ENCODE measurements around the gene HOTAIR. TPM values are rescaled to one million over a fixed set of nuclear protein-coding genes. Genes with fewer than 3 reads are reported as not detected.

The HOTAIR gene
- total RNA-seq, 2 donors from 2014 or later, result 0.28 TPM; not detected in 1

DNA sequence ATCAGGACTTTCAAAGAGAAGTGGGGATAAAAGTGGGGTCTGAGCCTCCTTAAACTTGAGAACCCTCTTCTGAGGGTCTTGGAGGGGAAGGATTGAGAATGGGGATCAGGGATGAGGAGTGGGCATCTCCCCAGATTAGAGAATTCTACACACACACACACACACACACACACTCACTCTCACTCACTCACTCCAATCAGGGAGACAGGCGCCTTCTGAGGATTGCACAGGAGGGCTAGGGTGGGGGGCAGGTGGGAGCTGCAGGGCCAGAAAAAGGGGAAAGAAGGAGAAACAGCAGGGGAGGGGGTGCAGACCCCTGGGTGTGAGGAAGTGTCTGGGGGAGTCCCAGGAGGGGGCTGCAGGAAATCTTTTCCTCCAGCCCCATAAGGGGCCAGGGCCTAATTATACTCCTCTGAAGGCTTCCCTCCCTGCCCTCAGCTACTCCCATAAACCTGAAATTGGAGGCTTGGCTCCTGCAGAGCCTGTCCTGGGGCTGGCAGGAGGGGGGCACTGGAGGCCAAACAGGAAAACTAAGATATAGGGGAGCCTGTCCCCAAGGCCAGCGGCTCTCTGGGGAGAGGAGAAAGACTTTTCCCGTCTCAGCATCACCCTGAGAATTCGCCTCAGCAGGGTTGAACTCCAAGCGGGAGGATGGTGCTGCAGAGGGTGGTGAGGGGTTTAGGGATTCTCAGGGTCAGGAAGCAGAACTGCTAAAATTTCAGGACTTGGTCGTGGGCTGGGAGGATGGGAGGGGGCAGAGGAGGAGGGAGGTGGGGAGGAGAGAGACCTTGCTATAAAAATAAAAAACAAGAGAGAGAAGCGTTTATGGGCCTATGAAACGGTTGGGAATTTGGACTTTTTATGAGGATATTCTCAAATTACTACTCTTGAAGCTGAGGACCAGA is 26.8 kb upstream of the HOTAIR start:
- Histone ChIP-seq H3K27me3 (replicated peaks; ENCODE audit: insufficient read depth) (peaks cover 84% of the 10 kb centered on the region), H3K27ac (no peak overlapping the region)
- WGBS, result 30% methylated on average over 8 of the region's 8 CpGs

DNA sequence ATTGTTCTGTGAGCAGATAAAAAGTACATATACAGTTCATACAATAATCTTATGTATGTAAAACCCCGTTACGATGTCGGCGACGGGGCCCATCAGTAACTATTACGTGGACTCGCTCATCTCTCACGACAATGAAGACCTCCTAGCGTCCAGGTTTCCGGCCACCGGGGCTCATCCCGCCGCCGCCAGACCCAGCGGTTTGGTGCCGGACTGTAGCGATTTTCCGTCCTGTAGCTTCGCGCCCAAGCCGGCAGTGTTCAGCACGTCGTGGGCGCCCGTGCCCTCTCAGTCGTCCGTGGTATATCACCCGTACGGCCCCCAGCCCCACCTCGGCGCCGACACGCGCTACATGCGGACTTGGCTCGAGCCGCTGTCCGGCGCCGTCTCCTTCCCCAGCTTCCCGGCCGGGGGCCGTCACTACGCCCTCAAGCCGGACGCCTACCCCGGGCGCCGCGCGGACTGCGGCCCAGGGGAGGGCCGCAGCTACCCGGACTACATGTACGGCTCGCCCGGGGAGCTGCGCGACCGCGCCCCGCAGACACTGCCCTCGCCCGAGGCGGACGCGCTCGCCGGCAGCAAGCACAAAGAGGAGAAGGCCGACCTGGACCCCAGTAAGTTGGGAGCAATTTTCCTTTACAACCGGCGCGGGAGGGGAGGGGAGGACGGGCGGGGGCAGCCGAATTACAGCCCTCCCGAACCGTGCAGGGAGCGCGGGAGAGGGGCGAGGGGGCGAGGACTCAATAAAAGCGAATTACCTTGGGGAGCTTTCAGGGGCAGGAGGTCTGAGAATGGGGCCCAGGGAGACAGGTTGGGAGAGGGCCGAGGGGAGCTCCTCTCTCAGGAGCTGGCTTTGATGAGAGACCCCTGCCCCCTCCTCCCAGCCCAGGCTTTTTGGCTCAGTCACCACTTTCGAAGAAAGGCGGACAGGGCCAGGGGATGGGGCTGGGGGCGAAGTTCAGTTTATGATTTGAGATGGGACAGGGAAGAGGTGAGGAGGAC is 25.7 kb upstream of the HOTAIR start, which contains the start of gene HOXC9:
TSS of gene HOXC9 (plus strand) at position 46 of the 999 bp plus-strand sequence. CDS start at position 74, 28 bp downstream.
- no peak within 1 kb of the TSS for H3K4me3 ChIP-seq

More for the DNA sequence above, 26.8 kb upstream of the HOTAIR start:
- intact Hi-C loops (cut with DNase I), result no loop called here
- H3K36me3 ChIP-seq, result no peaks in the 10 kb centered on the region
- TF ChIP-seq POLR2A (IDR thresholded peaks at IDR 0.05), result no peak
- no peak for TF ChIP-seq POLR2AphosphoS5 (IDR thresholded peaks at IDR 0.05)
- TF ChIP-seq, protein P1, sequence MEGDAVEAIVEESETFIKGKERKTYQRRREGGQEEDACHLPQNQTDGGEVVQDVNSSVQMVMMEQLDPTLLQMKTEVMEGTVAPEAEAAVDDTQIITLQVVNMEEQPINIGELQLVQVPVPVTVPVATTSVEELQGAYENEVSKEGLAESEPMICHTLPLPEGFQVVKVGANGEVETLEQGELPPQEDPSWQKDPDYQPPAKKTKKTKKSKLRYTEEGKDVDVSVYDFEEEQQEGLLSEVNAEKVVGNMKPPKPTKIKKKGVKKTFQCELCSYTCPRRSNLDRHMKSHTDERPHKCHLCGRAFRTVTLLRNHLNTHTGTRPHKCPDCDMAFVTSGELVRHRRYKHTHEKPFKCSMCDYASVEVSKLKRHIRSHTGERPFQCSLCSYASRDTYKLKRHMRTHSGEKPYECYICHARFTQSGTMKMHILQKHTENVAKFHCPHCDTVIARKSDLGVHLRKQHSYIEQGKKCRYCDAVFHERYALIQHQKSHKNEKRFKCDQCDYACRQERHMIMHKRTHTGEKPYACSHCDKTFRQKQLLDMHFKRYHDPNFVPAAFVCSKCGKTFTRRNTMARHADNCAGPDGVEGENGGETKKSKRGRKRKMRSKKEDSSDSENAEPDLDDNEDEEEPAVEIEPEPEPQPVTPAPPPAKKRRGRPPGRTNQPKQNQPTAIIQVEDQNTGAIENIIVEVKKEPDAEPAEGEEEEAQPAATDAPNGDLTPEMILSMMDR (IDR thresholded peaks at IDR 0.05), result no peak
- H3K4me1 ChIP-seq (replicated peaks), result no peaks in the 10 kb centered on the region
- no peaks in the 10 kb centered on the region for H3K9me3 ChIP-seq
- no peak for DNase-seq (ENCODE audit: low spot score)
- no peak overlapping the region for H3K4me3 ChIP-seq

DNA sequence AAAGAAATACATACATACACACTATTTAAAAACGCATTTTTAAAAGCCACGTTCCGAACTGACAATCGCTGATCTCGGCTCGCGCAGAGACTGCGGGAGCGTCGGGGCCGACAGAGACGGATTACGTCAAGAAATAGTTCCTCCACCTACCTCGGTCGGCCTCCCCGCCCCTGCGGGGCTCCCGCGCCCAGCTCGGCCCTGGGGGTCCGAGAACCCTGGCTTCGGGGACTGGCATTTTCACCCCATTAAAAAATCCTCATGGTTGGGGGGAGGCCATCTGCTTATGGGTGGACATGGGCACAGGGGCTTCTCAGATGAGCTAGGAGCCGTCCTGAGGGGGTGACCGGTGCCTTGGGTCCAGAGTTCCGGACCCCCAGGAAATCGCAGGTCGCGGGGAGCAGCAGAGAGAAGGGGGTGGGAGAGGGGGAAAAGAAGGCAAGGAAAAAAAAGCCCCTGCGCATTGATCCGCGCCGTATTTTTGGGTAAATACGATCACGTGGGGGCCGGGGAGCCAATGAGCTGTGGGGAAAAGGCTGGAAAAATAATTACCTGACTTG is 24.9 kb upstream of the HOTAIR start:
- Histone ChIP-seq H3K27me3 (replicated peaks; ENCODE audit: insufficient read depth) (peaks cover 87% of the 10 kb centered on the region), H3K27ac (no peak overlapping the region), H3K4me1 (replicated peaks) (no peaks in the 10 kb centered on the region), H3K9me3 (no peaks in the 10 kb centered on the region), H3K36me3 (no peaks in the 10 kb centered on the region), H3K4me3 (no peak overlapping the region)
- intact Hi-C loops (cut with DNase I), result no loop called here
- no peak for DNase-seq (ENCODE audit: low spot score)
- no peak for TF ChIP-seq POLR2AphosphoS5 (IDR thresholded peaks at IDR 0.05)
- TF ChIP-seq, protein P1 (IDR thresholded peaks at IDR 0.05), result no peak
- no peak for TF ChIP-seq POLR2A (IDR thresholded peaks at IDR 0.05)
- WGBS, result 2% methylated on average over 35 of the region's 35 CpGs

More for the DNA sequence above, 25.7 kb upstream of the HOTAIR start, which contains the start of gene HOXC9:
- intact Hi-C loops (cut with DNase I), result no loop called here
- TF ChIP-seq, protein P1 (IDR thresholded peaks at IDR 0.05), result no peak
- TF ChIP-seq POLR2A (IDR thresholded peaks at IDR 0.05) (no peak), POLR2AphosphoS5 (IDR thresholded peaks at IDR 0.05) (no peak)
- WGBS, result 6% methylated on average over 70 of the region's 87 CpGs
- H3K36me3 ChIP-seq, result no peaks in the 10 kb centered on the region
- no peak for DNase-seq (ENCODE audit: low spot score)
- no peak within 1 kb of the TSS for H3K27ac ChIP-seq
- H3K27me3 ChIP-seq (replicated peaks; ENCODE audit: insufficient read depth), result peaks cover 89% of the 10 kb centered on the region
- no peaks in the 10 kb centered on the region for H3K9me3 ChIP-seq
- H3K4me1 ChIP-seq (replicated peaks), result no peaks in the 10 kb centered on the region

DNA sequence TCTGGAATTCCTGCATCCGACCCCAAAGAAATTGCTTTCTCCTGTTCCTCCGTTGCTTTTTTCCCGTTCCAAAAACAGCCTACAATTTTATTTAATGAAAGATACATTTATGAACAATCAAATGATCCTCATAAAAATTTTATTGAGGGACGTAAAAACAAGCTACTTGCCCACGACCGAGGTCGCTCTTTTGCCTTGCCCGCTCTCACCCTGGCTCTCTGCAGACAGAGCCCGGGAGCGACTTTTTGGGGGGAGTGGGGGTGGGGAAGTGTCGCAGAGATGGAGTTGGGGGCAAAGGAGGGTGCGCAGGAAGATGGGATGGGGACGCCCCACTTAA is 24.1 kb upstream of the HOTAIR start:
- TF ChIP-seq POLR2AphosphoS5 (IDR thresholded peaks at IDR 0.05) (no peak), POLR2A (IDR thresholded peaks at IDR 0.05) (no peak)
- TF ChIP-seq, protein P1 (IDR thresholded peaks at IDR 0.05), result no peak
- Histone ChIP-seq H3K27me3 (replicated peaks; ENCODE audit: insufficient read depth) (peaks cover 85% of the 10 kb centered on the region), H3K27ac (no peak overlapping the region), H3K4me3 (no peak overlapping the region), H3K4me1 (replicated peaks) (no peaks in the 10 kb centered on the region), H3K36me3 (no peaks in the 10 kb centered on the region), H3K9me3 (no peaks in the 10 kb centered on the region)
- DNase-seq (ENCODE audit: low spot score), result no peak
- intact Hi-C loops (cut with DNase I), result no loop called here
- 2% methylated on average over 13 of the region's 13 CpGs for WGBS
